ENCODE measurements around the gene TOP2B.

TOP2B gene

GRCh38 chr3:25572336-25572735 lies 92.4 kb downstream of the TOP2B start:
- CTCF ChIA-PET, result no interaction called here
- no peak for DNase-seq (ENCODE audit: extremely low spot score)
- POLR2A ChIA-PET, result interaction anchor here (1.0 kb wide), 1 partner anchor 144 kb away, joined by 3 read pairs; the partner anchor contains the start of gene RARB
- TF ChIP-seq ARNT (IDR thresholded peaks at IDR 0.05), result no peak
- TF ChIP-seq HDGF (IDR thresholded peaks at IDR 0.05; ENCODE audit: borderline replicate concordance), result no peak
- TF ChIP-seq L3MBTL2 (conservative IDR thresholded peaks at IDR 0.05), result no peak
- TF ChIP-seq BHLHE40 (IDR thresholded peaks at IDR 0.05; ENCODE audit: borderline replicate concordance), result no peak
- no peak for TF ChIP-seq SP1 (IDR thresholded peaks at IDR 0.05)
- TF ChIP-seq TARDBP (IDR thresholded peaks at IDR 0.05), result no peak
- no peak for TF ChIP-seq ELF4 (IDR thresholded peaks at IDR 0.05)
- no peak for TF ChIP-seq LEF1 (IDR thresholded peaks at IDR 0.05; ENCODE audit: borderline replicate concordance)
- no peak for TF ChIP-seq CTBP1 (IDR thresholded peaks at IDR 0.05; ENCODE audit: borderline replicate concordance)
- no peak for TF ChIP-seq FOXK2 (IDR thresholded peaks at IDR 0.05)
- TF ChIP-seq SUZ12 (IDR thresholded peaks at IDR 0.05), result no peak
- TF ChIP-seq FOXA1 (IDR thresholded peaks at IDR 0.05), result no peak
- TF ChIP-seq NFRKB (IDR thresholded peaks at IDR 0.05), result no peak
- no peak for TF ChIP-seq FOXM1 (IDR thresholded peaks at IDR 0.05; ENCODE audit: borderline replicate concordance)
- no peak for TF ChIP-seq PKNOX1 (IDR thresholded peaks at IDR 0.05)
- TF ChIP-seq ZNF384 (IDR thresholded peaks at IDR 0.05), result no peak

GRCh38 chr3:25571285-25571684 lies 93.4 kb downstream of the TOP2B start:
- no peak for DNase-seq (ENCODE audit: extremely low spot score)
- CTCF ChIA-PET, result no interaction called here
- TF ChIP-seq ZNF384 (IDR thresholded peaks at IDR 0.05) (no peak), NFRKB (IDR thresholded peaks at IDR 0.05) (no peak), FOXM1 (IDR thresholded peaks at IDR 0.05; ENCODE audit: borderline replicate concordance) (no peak), TARDBP (IDR thresholded peaks at IDR 0.05) (no peak), SUZ12 (IDR thresholded peaks at IDR 0.05) (no peak), ELF4 (IDR thresholded peaks at IDR 0.05) (no peak), L3MBTL2 (conservative IDR thresholded peaks at IDR 0.05) (no peak), FOXK2 (IDR thresholded peaks at IDR 0.05) (no peak), PKNOX1 (IDR thresholded peaks at IDR 0.05) (no peak), CTBP1 (IDR thresholded peaks at IDR 0.05; ENCODE audit: borderline replicate concordance) (no peak), SP1 (IDR thresholded peaks at IDR 0.05) (no peak)
- POLR2A ChIA-PET, result no interaction called here

- no peak for TF ChIP-seq TARDBP (IDR thresholded peaks at IDR 0.05)
- no peak for TF ChIP-seq ARNT (IDR thresholded peaks at IDR 0.05)
- no peak for TF ChIP-seq NFRKB (IDR thresholded peaks at IDR 0.05)
- no peak for TF ChIP-seq ZNF384 (IDR thresholded peaks at IDR 0.05)
- TF ChIP-seq L3MBTL2 (conservative IDR thresholded peaks at IDR 0.05), result no peak
- TF ChIP-seq CTBP1 (IDR thresholded peaks at IDR 0.05; ENCODE audit: borderline replicate concordance), result no peak
- TF ChIP-seq FOXM1 (IDR thresholded peaks at IDR 0.05; ENCODE audit: borderline replicate concordance), result no peak
- TF ChIP-seq BHLHE40 (IDR thresholded peaks at IDR 0.05; ENCODE audit: borderline replicate concordance), result no peak
- no peak for TF ChIP-seq PKNOX1 (IDR thresholded peaks at IDR 0.05)
- TF ChIP-seq SUZ12 (IDR thresholded peaks at IDR 0.05), result no peak
- no peak for TF ChIP-seq FOXA1 (IDR thresholded peaks at IDR 0.05)
- no peak for TF ChIP-seq FOXK2 (IDR thresholded peaks at IDR 0.05)
- no peak for TF ChIP-seq ELF4 (IDR thresholded peaks at IDR 0.05)
- no peak for DNase-seq (ENCODE audit: extremely low spot score)
- POLR2A ChIA-PET, result no interaction called here
- CTCF ChIA-PET, result no interaction called here
These were observed 96.1 kb downstream of the TOP2B start for GRCh38 chr3:25568525-25569078.

GRCh38 chr3:25567806-25568524 lies 96.7 kb downstream of the TOP2B start:
- CTCF ChIA-PET, result no interaction called here
- TF ChIP-seq PKNOX1 (IDR thresholded peaks at IDR 0.05), result no peak
- TF ChIP-seq LEF1 (IDR thresholded peaks at IDR 0.05; ENCODE audit: borderline replicate concordance), result no peak
- no peak for TF ChIP-seq ARNT (IDR thresholded peaks at IDR 0.05)
- no peak for TF ChIP-seq SP1 (IDR thresholded peaks at IDR 0.05)
- no peak for TF ChIP-seq ZNF384 (IDR thresholded peaks at IDR 0.05)
- TF ChIP-seq HDGF (IDR thresholded peaks at IDR 0.05; ENCODE audit: borderline replicate concordance), result no peak
- TF ChIP-seq ELF4 (IDR thresholded peaks at IDR 0.05), result no peak
- TF ChIP-seq NFRKB (IDR thresholded peaks at IDR 0.05), result no peak
- TF ChIP-seq BHLHE40 (IDR thresholded peaks at IDR 0.05; ENCODE audit: borderline replicate concordance), result no peak
- no peak for TF ChIP-seq SUZ12 (IDR thresholded peaks at IDR 0.05)
- POLR2A ChIA-PET, result no interaction called here
- no peak for DNase-seq (ENCODE audit: extremely low spot score)

GRCh38 chr3:25567388-25567787 lies 97.3 kb downstream of the TOP2B start:
- TF ChIP-seq FOXK2 (IDR thresholded peaks at IDR 0.05), result no peak
- no peak for TF ChIP-seq ELF4 (IDR thresholded peaks at IDR 0.05)
- no peak for TF ChIP-seq BHLHE40 (IDR thresholded peaks at IDR 0.05; ENCODE audit: borderline replicate concordance)
- TF ChIP-seq ARNT (IDR thresholded peaks at IDR 0.05), result no peak
- TF ChIP-seq L3MBTL2 (conservative IDR thresholded peaks at IDR 0.05), result no peak
- TF ChIP-seq TARDBP (IDR thresholded peaks at IDR 0.05), result no peak
- TF ChIP-seq LEF1 (IDR thresholded peaks at IDR 0.05; ENCODE audit: borderline replicate concordance), result no peak
- no peak for TF ChIP-seq SP1 (IDR thresholded peaks at IDR 0.05)
- TF ChIP-seq FOXM1 (IDR thresholded peaks at IDR 0.05; ENCODE audit: borderline replicate concordance), result no peak
- TF ChIP-seq NFRKB (IDR thresholded peaks at IDR 0.05), result no peak
- no peak for TF ChIP-seq SUZ12 (IDR thresholded peaks at IDR 0.05)
- TF ChIP-seq PKNOX1 (IDR thresholded peaks at IDR 0.05), result no peak
- TF ChIP-seq CTBP1 (IDR thresholded peaks at IDR 0.05; ENCODE audit: borderline replicate concordance), result no peak
- no peak for TF ChIP-seq ZNF384 (IDR thresholded peaks at IDR 0.05)
- no peak for TF ChIP-seq HDGF (IDR thresholded peaks at IDR 0.05; ENCODE audit: borderline replicate concordance)
- TF ChIP-seq FOXA1 (IDR thresholded peaks at IDR 0.05), result no peak
- ChIA-PET CTCF (interaction anchor here (0.7 kb wide), 1 partner anchor 122 kb away, joined by 3 read pairs; no protein-coding TSS in a partner anchor), POLR2A (no interaction called here)
- no peak for DNase-seq (ENCODE audit: extremely low spot score)
